HG02840 (cell line): Measurements from ENCODE around the gene TGFB2.
A peak's percentile ranks its signal among the peaks of the same experiment; 100 is the strongest.

Experiments
- ATAC-seq: cut with Tn5 transposase; IDR thresholded peaks from one replicate; pipeline ENCODE4 v1.9.1; 2021; ENCODE audit warnings: mild to moderate bottlenecking, moderate library complexity, moderate number of reproducible peaks; ENCODE audit not compliant: unreplicated experiment, low FRiP score

TGFB2 gene

DNA sequence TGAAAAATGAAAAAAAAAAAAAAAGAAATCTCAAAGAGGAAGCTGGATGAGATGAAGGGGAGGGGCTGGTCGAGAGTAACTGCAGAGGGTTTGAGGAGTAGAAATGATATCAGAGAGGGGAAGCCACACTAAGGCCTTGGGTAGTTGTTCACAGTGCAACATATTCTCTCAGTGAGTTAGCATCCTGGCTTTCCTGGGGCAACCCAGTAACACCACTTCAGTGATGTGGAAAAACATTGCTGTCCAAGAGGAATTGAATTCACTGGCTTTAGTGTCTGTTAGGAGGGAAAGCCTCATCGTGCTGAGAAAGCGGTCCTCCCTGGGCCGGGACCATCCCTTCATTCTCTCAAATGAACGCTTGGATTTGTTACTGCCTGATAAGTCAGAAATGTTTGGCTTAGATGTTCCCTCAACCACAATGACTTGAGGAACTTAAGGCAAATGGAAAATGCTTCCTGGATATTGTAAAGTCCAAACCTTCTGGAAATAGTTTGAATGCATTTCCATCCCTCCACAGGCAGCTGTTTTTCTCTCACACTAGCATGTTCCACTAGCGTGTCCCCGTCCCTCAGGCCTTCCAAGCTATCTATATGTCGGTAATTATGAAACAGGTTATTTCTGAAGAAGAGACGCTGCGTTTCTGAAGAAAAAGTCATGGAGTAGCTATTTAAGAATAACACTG is 12.2 kb downstream of the TGFB2 start:
- no peak for ATAC-seq

DNA sequence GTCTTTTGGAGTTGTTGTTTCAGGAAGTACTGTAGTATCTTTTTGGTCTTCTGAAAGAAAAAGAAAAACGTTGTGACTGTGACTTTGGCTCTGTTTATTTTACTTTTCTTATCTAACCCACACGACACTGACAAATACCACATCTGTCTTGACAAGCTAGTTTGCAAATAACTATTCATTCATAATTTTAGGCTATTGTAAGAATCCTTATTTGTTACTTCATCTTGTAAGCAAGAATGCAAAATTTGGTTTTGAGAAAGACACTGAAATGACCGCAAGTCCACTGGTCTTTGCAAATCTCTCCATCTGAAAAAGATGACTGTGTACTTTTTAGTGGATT is 12.7 kb downstream of the TGFB2 start:
- ATAC-seq, result no peak

DNA sequence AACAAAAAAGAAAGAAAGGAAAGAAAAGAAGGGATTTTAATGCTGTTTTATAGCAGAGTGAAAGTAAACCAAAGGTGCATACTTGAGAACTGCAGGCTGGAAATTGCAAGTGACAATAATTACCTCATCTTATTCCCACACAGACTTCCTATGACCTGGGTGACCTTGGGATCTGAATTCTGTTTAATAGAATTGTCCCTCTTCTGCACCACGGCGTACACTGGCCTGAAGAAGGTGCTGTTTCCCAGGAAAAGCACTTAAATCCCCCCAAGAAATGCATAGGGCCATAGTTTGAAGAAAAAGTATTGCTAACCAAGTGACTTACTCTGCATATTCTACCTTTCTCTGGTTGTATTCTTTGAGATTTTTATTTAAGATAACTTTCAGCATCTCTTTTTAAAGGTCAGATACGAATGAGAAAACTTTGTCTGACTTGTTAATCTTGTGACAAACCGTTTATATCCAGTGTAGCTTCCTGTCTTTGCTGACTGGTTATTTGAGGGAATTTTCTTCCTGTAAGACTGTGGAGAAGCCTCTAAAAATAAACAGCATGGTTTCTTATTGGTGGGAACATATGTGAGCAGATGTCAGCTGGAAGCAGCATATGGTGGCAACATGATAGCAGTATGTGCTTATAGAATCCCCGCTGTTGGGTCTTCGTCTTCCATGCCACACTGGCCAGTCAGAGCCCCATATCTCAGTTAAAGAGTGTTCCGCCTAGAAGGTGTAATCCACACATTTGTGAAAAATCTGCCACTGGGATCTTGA is 16.3 kb downstream of the TGFB2 start:
- no peak for ATAC-seq

GRCh38 chr1:218362418-218363076 is 17.4 kb downstream of the TGFB2 start:
- no peak for ATAC-seq

GRCh38 chr1:218363141-218363540 is 18.0 kb downstream of the TGFB2 start:
- ATAC-seq, result no peak

DNA sequence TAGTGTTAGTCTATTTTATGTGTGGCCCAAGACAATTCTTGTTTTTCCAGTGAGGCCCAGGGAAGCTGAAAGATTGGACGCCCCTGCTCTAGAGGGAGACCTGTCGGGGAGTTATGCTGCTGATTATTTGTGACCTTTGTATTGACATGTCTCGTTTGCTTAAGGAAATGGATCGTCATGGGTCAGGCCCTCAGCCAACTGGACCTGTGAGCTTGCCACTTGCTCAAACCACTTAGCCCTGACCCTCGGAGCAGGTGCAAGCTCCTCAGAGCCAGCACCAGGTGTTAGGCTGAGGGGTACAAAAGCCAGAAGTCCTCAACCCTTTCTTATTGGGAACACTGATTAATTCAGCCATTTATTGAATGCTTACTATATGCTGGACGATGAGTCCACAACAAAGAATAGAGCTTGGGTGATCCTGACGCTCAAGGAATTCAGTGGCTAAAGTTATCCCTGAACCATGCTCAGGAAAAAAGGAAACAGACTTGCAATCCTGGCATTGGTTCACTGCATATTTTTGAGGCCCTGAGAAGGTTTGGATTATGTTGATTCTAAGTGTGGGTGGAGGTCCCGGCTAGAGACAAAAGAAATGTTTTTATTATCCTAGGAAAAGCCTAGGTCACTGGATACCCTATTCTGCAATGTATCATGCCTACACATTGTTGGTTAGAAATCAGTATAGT is 19.0 kb downstream of the TGFB2 start:
- no peak for ATAC-seq

- no peak for ATAC-seq
These were observed 20.3 kb downstream of the TGFB2 start for GRCh38 chr1:218365226-218365999.

DNA sequence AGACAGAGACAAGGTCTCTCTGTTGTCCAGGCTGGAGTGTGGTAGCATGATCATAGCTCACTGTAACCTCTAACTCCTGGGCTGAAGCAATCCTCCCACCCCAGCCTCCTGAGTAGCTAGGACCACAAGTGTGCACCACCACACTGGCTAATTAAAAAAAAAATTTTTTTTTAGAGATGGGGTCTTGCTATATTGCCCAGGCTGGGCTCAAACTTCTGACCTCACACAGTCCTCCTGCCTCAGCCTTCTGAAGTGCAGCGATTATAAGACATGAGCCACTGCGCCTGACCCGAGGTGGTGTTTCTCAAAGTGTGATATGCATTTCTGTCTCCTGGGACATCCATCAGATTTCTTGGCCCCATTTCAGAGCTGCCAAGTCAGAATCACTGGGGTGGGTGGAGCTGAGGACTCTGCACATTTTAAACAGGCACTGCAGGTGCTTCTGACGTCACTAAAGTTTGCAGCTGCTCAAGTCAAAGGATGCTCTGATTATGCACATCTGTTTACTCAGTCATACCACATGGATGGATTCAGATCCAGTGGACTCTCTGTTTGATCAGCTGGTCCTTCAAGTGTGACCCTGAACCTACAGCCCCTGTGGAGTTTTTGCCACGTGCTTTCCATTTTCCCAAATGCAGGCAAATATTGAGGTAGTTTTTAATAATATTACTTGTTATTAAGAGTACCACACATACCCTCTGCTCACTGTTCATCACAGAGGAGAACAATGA is 21.4 kb downstream of the TGFB2 start:
- ATAC-seq, result no peak

DNA sequence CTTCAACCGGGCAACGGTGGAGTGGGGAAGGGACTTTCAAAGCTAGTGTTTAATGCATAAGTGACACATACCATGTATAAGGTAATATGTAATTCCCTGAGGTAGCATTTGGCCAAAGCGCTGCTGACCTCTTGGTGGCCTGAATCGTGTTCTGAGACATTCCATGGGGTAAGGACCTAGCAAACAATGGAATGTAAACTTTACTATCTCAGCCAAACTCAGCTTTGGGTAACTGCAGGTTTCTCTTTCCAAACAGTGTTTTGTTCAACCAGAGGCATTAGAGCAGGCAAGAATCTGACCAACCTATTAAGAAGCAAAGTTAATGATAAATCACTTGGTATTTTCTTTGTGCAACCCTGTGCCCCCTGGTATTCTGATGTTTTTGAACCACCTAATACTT is 22.0 kb downstream of the TGFB2 start:
- ATAC-seq, result no peak

- no peak for ATAC-seq
These were observed 23.6 kb downstream of the TGFB2 start for GRCh38 chr1:218368686-218369085.

DNA sequence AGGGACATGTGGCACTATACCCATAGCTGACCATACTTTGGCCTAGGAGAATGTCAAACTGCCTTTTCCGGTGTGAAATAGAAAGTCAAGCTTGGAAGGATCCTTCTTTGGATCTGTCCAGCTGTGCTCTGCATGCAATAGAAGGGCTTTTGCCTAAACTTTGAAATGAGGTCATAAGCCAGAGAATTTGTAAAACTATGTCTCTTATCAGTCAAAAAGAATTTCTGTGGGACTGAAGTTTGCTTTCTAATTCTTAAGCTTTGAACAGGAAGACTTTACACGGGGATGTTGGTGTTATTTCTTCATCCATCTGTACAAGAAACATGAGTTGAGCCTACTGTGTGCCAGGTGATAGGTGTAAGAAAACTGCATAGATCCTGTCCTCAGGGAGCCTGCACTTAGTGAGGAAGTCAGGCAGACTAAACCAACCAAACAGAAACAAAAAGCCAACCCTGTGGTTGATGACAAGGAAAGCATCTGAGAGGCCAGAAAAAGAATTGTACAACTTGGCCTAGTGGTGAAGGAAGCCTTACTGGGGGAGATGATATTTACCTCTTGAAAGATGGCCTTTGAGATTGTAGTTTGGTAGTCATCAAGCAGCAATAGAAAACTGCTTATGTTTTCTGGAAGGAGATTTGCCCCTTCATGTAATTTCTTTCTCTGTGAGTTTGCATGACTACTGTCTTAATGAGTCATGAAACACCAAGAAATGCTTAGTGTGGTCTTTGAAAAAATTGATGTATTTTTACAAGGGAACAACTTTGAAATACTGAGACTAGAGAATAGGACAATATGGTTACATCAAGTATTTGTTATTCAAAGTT is 24.8 kb downstream of the TGFB2 start:
- no peak for ATAC-seq

- no peak for ATAC-seq
These were observed 27.0 kb downstream of the TGFB2 start for GRCh38 chr1:218371927-218372672.

GRCh38 chr1:218374401-218375353 is 29.5 kb downstream of the TGFB2 start:
- no peak for ATAC-seq

- no peak for ATAC-seq
These were observed 31.6 kb downstream of the TGFB2 start for GRCh38 chr1:218376722-218377121.

DNA sequence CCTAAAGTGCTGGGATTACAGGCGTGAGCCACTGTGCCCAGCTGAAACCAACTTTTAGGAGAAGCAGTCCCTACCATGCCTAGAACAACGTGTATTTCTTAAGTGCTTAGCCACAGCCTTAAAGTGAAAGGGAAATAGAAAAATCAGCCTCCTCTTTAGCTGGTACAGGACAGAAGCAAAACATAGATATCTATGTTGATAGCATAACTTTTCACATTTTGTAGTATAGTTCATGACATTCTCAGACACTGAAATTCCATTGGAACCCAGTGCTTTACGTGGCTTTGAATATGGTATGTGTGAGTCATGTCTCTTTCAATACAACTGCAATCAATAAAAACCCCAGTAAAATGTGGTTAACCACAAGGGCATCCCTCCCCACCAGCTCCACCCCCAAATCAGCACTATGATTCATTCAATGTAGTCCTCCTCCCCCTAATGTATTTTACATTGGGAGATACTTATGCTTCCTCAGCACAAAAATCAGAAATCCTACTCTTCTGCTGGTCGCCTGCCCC is 32.1 kb downstream of the TGFB2 start:
- peak; percentile 54 for ATAC-seq

GRCh38 chr1:218380125-218380977 is 35.2 kb downstream of the TGFB2 start:
- ATAC-seq, result no peak
